T-helper 2 cell treated with Interferon-gamma antibody and Interleukin-4, amounts not matched to agents 100 ng/mL and 5 ng/mL, for 36 hours (primary cell): ENCODE measurements around the gene ZBTB22. TPM values are rescaled to one million over a fixed set of nuclear protein-coding genes. Genes with fewer than 3 reads are reported as not detected.
"Not testable (repeated sequence)": the region's sequence is repeated elsewhere in the genome, so short reads cannot be mapped to it uniquely, and the experiment has no call there.

Source experiments
- intact Hi-C: fragments of 100-400 bp; cut with micrococcal nuclease; formaldehyde crosslinking; loops from one replicate; pipeline ENCODE4 v1.15.1; 2023
- total RNA-seq: library from RNA; stranded (reverse); gene quantifications from 2 replicates; pipeline ENCODE4 v1.2.3, GENCODE V29; 2022

Gene ZBTB22
- total RNA-seq, 1 donor from 2014 or later: 12.9 TPM

DNA sequence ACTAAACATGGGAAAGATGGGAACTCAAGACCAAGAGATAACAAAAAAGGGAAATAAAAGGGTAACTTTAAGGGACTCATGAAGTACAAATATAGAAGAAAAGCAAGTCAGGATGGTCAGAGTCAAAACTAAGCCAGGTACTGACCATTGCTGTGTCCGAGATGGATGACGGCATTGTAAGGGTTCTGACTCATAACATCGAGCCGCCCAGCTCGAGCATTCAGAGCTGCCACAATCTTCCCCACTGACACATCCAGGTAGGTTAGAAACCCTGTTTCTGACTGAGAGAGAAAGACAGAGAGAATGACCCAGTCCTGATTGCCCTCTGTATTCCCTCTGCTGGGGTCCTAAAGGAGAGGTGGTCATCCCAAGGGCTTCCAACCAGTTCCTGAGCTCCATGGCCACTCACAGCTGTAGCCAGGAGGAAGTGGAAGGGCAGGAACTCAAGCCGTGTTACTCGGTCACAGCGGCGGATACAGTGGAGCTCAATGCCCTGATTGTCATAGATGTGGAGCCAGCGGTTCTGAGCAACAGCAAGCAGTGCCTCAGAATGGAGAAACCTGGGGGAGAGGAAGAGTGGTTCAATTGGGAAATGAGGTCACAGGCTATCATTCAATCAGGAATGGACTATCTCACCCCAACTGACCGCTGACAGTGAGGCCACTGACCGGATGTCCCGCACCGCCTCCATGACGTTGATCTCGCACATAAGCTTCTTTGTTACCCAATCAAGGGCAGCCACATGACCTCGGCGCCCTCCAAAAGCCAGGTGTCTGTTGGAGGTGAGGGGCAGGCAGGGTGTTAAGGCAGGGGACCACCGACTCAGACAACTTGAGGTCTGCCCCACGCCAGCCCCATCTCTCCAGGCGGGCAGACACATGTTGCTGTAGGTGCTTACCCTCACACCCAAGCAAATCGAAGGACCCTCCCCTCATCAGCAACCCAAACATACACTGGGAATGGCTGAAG, 30.3 kb downstream of the ZBTB22 start:
- intact Hi-C loops: no loop called here

DNA sequence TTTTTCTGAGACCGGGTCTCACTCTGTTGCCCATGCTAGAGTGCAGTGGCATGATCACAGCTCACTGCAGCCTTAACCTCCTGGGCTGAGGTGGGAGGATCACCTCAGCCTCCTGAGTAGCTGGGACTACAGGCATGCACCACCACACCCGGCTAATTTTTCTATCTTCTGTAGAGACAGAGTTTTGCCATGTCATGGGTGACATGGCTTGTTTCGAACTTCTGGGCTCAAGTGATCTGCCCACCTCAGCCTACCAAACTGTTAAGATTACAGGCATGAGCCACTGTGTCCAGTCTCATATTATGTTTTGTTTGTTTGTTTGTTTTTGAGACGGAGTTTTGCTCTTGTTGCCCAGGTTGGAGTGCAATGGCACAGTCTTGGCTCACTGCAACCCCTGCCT, 32.3 kb downstream of the ZBTB22 start:
- intact Hi-C loops: not testable (repeated sequence)

DNA sequence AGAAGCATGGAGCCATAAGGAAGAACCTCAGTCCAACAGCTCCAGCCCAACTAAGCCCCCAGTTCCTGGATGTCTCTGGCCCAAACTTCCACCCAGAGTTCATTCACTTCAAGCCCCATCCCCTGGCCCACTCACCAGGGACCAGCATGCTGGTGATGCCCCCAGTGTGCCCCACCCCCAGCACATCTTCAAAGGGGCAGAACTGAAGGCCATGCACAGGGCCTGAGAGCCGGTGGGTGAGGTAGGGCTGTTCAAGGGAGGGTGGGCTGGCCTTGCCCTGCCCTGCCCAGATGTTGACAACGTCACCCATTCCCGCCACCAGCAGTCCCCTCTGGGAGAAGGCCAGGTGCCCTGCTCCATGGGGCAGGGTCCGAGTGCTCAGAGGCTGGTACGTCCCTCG, 37.0 kb downstream of the ZBTB22 start:
- intact Hi-C loops: no loop called here

DNA sequence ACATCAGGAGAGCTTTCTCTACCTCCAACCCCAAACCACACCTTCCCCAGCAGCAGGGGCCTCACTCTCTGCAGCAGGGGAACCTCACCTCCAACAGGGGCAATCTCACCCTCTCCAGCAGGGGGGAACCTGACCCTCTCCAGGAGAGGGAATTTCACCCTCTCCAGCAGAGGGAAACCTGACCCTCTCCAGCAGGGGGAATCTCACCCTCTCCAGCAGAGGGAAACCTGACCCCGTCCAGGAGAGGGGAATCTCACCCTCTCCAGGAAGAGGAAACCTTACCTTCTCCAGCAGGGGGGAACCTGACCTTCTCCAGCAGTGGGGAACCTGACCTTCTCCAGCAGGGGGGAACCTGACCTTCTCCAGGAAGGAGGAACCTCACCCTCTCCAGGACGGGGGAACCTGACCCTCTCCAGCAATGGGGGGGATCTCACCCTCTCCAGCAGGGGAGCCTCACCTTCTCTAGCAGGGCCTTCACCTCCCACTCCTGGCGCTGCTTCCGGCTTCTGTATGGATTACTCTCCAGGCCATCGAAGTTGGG, 37.5 kb downstream of the ZBTB22 start:
- intact Hi-C loops: no loop called here

DNA sequence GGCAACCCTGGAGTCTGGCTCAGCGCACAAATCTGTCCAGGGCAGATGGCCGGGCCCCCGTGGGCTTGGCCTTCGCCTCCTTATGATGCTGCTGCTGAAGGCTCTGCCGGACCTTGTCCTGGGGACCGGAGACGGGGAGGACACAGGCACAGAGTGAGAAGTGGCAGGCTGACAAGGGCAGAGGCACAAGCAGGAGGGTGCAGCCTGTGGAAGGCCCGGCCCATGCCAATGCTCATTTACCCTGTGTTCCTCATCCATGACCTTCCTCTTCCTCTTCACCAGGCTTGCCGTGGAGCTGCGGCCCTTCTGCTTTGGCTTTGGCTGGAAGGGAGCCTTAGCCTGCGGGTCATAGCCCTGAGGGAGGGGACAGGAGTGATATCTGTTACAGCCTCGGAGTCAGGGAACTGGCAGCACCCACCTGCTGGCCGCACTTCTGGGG, 38.3 kb downstream of the ZBTB22 start:
- intact Hi-C loops: no loop called here

DNA sequence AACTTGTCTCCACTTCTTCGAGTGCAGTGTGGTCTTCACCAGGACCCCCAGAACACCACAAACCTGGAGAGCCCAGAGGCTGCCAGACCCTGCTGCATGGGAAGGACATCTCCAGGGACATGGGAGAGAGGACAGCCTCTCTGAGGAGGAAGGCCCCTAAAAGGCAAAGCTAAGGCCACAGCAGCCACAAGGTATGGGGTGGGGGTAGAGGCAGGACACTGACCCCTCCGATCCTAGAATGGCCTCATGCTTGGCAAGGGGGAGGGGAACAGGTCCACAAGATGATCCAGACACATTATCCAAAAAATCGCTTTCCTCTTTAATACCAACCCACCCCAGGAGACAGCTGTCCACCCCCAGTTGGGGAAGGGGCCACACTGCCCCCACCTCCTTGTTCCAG, 38.7 kb downstream of the ZBTB22 start:
- intact Hi-C loops: no loop called here

DNA sequence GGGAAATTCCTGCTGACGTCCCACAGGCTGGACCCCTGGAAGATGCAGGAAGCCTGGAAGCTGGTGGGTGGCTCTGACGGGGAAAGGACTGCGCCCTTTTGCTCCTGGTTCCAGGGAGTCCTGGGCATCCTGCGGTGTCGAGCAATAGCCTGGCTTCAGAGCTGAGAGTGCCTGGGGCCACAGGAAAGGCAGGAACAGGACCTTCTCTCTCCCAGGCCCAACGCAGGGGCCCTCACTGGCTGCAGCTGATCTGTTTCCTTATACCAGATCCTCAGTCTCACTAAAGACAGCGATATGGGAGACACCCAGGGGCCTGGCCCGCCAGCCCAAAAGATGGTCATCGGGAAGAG, 39.2 kb downstream of the ZBTB22 start:
- intact Hi-C loops: no loop called here

DNA sequence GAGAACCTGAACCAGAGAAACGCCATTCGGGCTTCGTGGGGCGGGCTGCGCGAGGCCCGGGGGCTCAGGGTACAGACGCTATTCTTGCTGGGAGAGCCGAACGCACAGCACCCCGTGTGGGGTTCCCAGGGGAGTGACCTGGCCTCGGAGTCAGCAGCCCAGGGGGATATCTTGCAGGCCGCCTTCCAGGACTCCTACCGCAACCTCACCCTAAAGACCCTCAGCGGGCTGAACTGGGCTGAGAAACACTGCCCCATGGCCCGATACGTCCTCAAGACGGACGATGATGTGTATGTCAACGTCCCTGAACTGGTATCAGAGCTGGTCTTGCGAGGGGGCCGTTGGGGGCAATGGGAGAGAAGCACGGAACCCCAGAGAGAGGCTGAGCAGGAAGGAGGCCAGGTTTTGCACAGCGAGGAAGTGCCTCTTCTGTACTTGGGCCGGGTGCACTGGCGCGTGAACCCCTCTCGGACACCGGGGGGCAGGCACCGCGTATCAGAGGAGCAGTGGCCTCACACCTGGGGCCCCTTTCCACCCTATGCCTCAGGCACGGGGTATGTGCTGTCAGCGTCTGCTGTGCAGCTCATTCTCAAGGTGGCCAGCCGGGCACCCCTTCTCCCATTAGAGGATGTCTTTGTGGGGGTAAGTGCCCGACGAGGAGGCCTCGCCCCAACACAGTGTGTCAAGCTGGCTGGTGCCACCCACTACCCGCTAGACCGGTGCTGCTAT, 39.7 kb downstream of the ZBTB22 start:
- intact Hi-C loops: loop anchor here (1.0 to 2.0 kb wide), 4 partner anchors 11 to 113 kb away; partner anchors contain the start of genes KIFC1, PFDN6 and WDR46

DNA sequence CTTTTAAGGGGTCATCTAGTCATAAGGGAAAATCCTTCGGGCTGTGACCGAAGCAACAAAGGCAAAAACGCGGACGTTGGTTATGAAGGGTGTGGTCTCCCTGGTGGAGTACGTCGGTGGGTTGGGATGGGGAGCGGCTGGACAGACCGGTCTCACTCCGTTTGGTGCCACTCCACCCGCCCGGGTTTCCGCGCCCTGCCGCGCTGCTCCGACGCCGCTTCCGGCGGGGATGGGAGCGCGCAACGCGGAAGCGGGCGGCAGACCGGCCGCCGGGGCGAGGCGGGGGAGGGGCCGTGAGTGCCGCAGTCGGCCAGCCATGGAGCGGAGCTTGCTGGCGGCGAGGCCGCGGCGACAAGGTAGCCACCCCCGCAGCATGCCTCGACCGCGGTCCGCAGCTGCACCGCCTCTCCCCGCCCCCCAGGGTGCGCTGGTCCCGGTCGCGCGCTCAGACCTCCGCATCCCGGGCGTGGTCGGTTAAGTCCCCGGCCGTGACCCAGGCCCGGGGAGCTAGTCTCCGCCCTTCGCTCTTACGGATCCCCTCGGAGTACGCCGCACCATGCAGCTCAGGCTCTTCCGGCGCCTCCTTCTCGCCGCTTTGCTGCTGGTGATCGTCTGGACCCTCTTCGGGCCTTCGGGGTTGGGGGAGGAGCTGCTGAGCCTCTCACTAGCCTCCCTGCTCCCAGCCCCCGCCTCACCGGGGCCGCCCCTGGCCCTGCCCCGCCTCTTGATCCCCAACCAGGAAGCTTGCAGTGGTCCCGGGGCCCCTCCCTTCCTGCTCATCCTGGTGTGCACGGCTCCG, 40.5 kb downstream of the ZBTB22 start, which contains the start of gene B3GALT4:
Gene B3GALT4 (plus strand): TSS at position 260 of the 799 bp plus-strand sequence. CDS start 297 bp downstream, at position 557.
- intact Hi-C loops: loop anchor here (1.0 to 2.0 kb wide), 4 partner anchors 12 to 114 kb away; partner anchors contain the start of genes KIFC1, PFDN6 and WDR46

DNA sequence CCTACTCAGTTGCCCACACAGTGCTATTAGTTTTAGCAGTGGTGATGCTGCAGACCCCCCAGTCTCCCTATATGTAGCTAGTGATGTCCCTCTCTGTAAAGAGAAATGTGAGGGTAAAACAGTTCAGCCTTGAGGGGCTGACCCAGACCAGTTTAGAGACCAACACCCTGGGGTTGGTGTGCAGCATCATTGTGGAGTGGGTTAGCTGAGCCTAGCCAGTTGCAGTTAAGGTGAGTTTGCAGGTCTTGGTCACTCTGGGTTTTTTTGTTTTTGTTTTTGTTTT, 41.0 kb downstream of the ZBTB22 start:
- intact Hi-C loops: loop anchor here (2.0 kb wide), 1 partner anchor 68 kb away; no protein-coding TSS in a partner anchor

DNA sequence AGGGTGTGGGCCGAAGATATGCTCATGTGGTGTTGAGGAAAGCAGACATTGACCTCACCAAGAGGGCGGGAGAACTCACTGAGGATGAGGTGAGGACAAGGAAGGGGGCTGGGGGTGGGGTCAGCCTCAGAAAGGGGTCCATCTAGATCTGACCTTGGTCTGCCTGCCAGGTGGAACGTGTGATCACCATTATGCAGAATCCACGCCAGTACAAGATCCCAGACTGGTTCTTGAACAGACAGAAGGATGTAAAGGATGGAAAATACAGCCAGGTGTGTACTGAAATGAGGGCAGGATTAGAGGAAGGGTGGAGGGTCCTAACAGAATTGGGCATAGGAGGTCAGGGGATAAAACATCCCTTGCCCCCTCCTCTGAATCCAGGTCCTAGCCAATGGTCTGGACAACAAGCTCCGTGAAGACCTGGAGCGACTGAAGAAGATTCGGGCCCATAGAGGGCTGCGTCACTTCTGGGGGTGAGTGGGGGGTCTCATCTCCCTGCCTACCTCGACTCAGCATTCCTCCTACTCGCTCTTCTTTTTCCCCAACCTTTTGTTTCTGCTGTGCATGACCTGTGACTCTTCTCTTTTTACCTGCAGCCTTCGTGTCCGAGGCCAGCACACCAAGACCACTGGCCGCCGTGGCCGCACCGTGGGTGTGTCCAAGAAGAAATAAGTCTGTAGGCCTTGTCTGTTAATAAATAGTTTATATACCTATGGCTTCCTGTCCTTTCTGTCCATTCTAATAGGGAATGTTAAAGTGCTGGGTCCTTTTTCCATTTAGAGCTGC, 41.6 kb downstream of the ZBTB22 start:
- intact Hi-C loops: loop anchor here (2.0 kb wide), 1 partner anchor 69 kb away; no protein-coding TSS in a partner anchor

DNA sequence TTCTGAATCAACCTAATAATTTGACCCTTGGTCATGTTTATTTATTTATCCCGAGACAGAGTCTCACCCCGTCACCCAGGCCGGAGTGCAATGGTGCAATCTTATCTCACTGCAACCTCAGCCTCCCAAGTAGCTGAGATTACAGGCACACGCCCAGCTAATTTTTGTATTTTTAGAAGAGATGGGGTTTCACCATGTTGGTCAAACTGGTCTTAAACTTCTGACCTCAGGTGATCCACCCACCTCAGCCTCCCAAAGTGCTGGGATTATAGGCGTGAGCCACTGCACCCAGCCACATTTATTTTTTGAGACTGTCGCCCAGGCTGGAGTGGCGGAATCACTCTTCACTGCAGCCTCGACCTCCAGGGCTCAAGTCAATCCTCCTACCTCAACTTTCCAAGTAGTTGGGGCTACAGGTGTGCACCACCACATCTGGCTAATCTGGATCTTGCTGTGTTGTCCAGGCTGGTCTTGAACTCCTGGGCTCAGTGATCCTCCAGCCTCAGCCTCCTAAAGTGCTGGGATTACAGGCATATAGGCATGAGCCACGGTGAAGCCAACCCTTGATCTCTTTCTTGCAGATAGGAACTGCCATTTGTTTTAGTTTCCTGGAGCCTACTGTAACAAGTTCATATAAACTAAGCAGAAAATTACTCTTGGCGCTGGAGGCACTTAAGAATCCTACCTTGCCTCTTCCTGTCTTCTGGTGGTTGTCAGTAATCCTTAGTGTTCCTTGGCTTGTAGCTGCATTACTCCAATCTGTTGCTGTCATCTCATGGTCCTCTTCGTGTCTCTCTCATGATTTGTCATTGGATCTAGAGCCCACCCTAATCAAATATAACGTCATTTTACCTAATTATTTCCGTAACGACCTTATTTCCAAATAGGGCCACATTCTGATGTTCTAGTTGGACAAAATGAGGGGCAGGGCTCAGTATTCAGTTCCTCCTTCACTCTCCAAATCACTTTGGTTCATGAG, 43.3 kb downstream of the ZBTB22 start:
- intact Hi-C loops: loop anchor here (5.0 kb wide), 1 partner anchor 138 kb away; the partner anchor contains the start of gene PHF1

DNA sequence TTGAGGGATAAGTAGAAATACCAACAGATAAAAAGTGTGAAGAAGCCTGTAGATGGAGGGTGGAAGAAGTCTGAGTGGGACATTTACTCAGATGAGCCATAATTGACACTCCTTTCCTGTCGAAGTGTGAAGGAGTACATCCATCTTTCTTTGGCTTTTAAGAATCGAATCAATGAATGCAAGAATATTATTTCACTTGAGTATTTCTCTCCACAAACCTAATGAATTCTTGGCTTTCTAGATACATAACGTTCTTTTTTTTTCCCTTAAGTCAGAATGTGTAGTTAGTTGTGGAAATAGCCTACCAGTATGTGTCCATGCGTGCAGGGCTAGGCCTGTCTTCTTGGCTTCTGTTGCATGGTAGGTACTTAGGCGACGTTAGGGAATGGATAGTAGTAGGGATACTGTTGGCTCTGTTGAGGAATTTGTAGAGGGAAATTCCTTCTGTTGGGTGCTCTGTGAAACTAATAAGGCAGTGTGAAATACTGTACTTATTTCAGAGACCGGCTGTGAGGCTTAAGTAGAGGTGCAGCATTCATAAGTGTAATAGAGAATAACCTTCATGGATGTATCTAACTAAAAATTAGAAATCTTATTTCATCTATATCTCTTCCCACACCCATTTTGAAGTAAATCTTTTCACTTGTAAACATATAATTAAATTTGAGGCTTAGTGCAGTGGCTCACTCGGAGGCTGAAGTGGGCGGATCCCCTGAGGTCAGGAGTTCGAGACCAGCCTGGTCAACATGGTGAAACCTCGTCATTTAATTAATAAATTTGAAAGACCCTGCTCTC, 44.2 kb downstream of the ZBTB22 start:
- intact Hi-C loops: loop anchor here (5.0 kb wide), 1 partner anchor 139 kb away; the partner anchor contains the start of gene PHF1

DNA sequence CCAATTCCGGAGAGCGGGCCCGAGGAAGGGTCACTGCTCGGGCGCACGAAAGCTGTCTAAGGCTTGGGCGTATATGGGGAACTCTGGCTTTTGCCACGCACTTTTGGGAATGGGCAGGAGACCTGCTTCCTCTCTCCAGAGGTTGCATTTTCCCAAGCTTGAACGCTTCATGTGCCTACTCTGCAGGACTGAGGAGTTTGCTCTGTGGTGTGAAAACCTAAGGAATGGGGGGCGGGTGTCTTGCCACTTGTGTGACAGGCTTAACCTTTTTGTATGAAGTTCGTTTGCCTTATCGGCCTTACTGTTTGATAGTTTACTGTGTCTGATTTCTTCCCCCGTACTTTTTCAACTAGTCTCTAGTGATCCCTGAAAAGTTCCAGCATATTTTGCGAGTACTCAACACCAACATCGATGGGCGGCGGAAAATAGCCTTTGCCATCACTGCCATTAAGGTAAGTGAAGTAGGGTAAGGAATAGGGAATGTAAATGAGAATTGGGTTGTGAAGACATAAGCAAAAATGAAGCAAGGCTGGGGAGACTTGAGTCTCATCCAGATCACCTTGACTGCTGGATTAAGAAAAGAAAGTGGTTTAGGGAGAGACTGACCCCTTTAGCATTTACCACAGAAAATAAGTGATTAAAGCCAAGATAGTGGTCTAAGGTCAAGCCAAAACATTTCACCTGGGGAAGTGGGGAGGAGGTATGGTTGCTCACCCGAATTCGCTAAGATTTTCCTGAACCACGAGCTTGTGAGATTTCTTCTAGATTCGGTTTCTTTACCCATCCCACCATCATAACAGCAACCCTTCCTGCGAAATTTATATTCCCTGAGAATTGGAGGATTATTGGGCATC, 45.0 kb downstream of the ZBTB22 start:
- intact Hi-C loops: loop anchor here (1.0 to 5.0 kb wide), 2 partner anchors 17 to 140 kb away; partner anchors contain the start of genes PFDN6, PHF1 and WDR46

DNA sequence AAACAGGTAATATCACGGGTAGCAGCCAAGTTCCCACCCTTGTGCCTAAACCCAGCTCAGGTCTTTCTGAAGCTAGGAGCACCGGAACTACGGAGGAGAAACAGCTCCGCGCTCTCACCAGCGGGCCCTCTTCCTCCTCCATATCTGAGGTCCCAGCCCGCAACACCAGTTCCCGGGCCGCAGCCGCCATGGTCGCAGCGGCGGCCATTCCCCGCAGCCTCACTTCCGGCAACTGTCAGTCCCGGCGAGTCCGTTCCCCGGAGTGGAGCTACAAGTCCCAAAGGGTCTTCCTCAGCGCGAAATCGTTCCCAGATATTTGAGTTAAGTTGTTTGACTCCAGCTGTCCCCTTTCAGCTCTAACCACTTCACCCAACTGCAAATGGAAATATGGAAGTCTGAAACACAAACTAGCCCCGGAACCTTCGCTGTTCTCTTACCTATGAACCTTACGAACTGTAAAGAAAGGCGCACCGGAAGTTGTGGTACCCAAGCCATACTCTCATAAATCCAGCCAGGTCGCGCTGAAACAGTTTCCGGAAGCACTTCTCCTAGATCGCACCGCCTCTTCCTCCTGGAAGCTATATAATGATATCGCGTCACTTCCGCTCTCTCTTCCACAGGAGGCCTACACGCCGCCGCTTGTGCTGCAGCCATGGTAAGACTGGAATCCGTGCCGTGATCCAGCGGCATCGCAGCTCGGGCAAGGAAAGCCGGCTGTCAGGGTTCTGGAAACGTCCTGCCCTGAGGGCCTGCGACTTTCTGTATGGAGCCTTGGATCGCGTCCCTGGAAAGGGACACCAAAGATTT, 45.9 kb downstream of the ZBTB22 start, which contains the start of the genes RPS18 and VPS52:
Gene RPS18 (plus strand): TSS at position 608 of the 807 bp plus-strand sequence. CDS start 45 bp downstream, at position 653.
Gene VPS52 (minus strand): TSS at position 409 of the 807 bp plus-strand sequence. CDS start 201 bp downstream, at position 208.
- intact Hi-C loops: loop anchor here (1.0 to 5.0 kb wide), 6 partner anchors 18 to 141 kb away; partner anchors contain the start of genes PFDN6, PHF1, RXRB and SLC39A7

DNA sequence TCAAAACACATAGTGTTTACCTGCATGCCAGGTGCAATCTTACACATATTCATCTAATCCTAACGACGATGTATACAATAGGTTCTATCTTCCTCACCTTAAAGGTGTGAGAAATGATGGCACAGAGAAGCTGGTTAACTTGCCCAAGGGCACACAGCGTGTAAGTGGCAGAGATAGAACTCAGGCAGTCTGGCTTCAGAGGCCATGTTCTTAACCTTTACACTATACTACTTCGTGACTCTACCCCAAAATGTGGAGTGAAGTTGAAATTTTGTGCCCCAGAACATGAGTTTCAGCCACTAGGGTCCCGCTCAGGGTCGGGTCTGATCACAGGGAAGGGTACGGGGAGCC, 46.5 kb downstream of the ZBTB22 start:
- intact Hi-C loops: loop anchor here (1.0 to 5.0 kb wide), 5 partner anchors 22 to 141 kb away; partner anchors contain the start of genes PHF1, RXRB and SLC39A7
